Measurements from ENCODE around the gene SF3A2.

- TF ChIP-seq CTCF (IDR thresholded peaks at IDR 0.05) (no peak), POLR2A (IDR thresholded peaks at IDR 0.05) (no peak)
These were observed 32.2 kb downstream of the SF3A2 start for GRCh38 chr19:2268861-2269243.
